Glutamatergic neuron (in vitro differentiated cells): Measurements from ENCODE around the gene FOXL3. TPM values are rescaled to one million over a fixed set of nuclear protein-coding genes. Genes with fewer than 3 reads are reported as not detected.

Experiments
- DNase-seq: peaks from one replicate; pipeline ENCODE4 v3.0.0; 2022
- H3K27ac Mint-ChIP-seq: one replicate; pipeline ENCODE4 v1.8.0; 2020; ENCODE audit warnings: mild to moderate bottlenecking, mixed read lengths, inconsistent platforms; ENCODE audit not compliant: unreplicated experiment
- H3K27me3 Mint-ChIP-seq: one replicate; pipeline ENCODE4 v1.8.0; 2020; ENCODE audit warnings: mild to moderate bottlenecking, moderate library complexity, mixed read lengths, inconsistent platforms; ENCODE audit not compliant: unreplicated experiment
- H3K36me3 Mint-ChIP-seq: one replicate; pipeline ENCODE4 v1.8.0; 2020; ENCODE audit warnings: mild to moderate bottlenecking, mixed read lengths, inconsistent platforms; ENCODE audit not compliant: unreplicated experiment
- H3K4me1 Mint-ChIP-seq: one replicate; pipeline ENCODE4 v1.8.0; 2020; ENCODE audit warnings: mild to moderate bottlenecking, low read depth, mixed read lengths, inconsistent platforms; ENCODE audit not compliant: unreplicated experiment
- H3K4me3 Mint-ChIP-seq: one replicate; pipeline ENCODE4 v1.8.0; 2020; ENCODE audit warnings: mild to moderate bottlenecking, mixed read lengths, inconsistent platforms; ENCODE audit not compliant: unreplicated experiment
- H3K9me3 Mint-ChIP-seq: one replicate; pipeline ENCODE4 v1.8.0; 2020; ENCODE audit warnings: mild to moderate bottlenecking, moderate library complexity, mixed read lengths, inconsistent platforms; ENCODE audit not compliant: unreplicated experiment
- CTCF ChIP-seq: fragments of 200-600 bp; sonication (generic); IDR thresholded peaks from one replicate; pipeline ENCODE4 v1.5.0; 2021; ENCODE audit not compliant: partially characterized antibody, unreplicated experiment
- total RNA-seq: library from RNA; stranded (reverse); fragmentation: NEBNext Ultra II Directional; extraction: Animal tissue kit (Norgen Biotek cat#: 25700); gene quantifications from one replicate; pipeline ENCODE4 v1.2.1, GENCODE V29; 2021; ENCODE audit not compliant: unreplicated experiment

The FOXL3 gene
- total RNA-seq, 1 donor from 2014 or later, result not detected

GRCh38 chr7:303884-304573 is 14.1 kb downstream of the FOXL3 start:
- H3K27ac Mint-ChIP-seq, result no peak overlapping the region
- peaks cover 7% of the 10 kb centered on the region for H3K9me3 Mint-ChIP-seq
- TF ChIP-seq CTCF, result no peak
- peaks cover 6% of the 10 kb centered on the region for H3K27me3 Mint-ChIP-seq
- H3K36me3 Mint-ChIP-seq, result peaks cover 10% of the 10 kb centered on the region
- H3K4me3 Mint-ChIP-seq, result no peak overlapping the region
- H3K4me1 Mint-ChIP-seq, result no peaks in the 10 kb centered on the region
- DNase-seq, result no peak

- no peak for DNase-seq
- Mint-ChIP-seq H3K4me1 (no peaks in the 10 kb centered on the region), H3K4me3 (no peak overlapping the region), H3K27me3 (peaks cover 5% of the 10 kb centered on the region), H3K36me3 (peaks cover 16% of the 10 kb centered on the region), H3K27ac (no peak overlapping the region), H3K9me3 (peaks cover 9% of the 10 kb centered on the region)
- no peak for TF ChIP-seq CTCF
Measured at GRCh38 chr7:304574-305409, 14.8 kb downstream of the FOXL3 start.

GRCh38 chr7:305410-306151 is 15.6 kb downstream of the FOXL3 start:
- H3K9me3 Mint-ChIP-seq, result peaks cover 9% of the 10 kb centered on the region
- DNase-seq, result no peak
- H3K27me3 Mint-ChIP-seq, result peaks cover 5% of the 10 kb centered on the region
- no peak overlapping the region for H3K4me3 Mint-ChIP-seq
- no peak overlapping the region for H3K27ac Mint-ChIP-seq
- H3K4me1 Mint-ChIP-seq, result no peaks in the 10 kb centered on the region
- H3K36me3 Mint-ChIP-seq, result peaks cover 16% of the 10 kb centered on the region
- TF ChIP-seq CTCF, result no peak

GRCh38 chr7:307970-308369 is 18.0 kb downstream of the FOXL3 start:
- Mint-ChIP-seq H3K36me3 (peaks cover 20% of the 10 kb centered on the region), H3K27ac (no peak overlapping the region), H3K9me3 (peaks cover 11% of the 10 kb centered on the region), H3K4me1 (no peaks in the 10 kb centered on the region), H3K27me3 (peaks cover 5% of the 10 kb centered on the region), H3K4me3 (no peak overlapping the region)
- TF ChIP-seq CTCF, result no peak
- DNase-seq, result no peak
